Fibroblast of the aortic adventitia (primary cell): Measurements from ENCODE around the gene PRDM16. TPM values are rescaled to one million over a fixed set of nuclear protein-coding genes. Genes with fewer than 3 reads are reported as not detected.

Source experiments
- DNase-seq: peaks from one replicate; pipeline ENCODE4 v3.0.0-alpha.2; 2010; ENCODE audit warnings: low read depth
- H3K4me3 ChIP-seq: 2 replicates; pipeline ENCODE4 v1.5.1; 2011; ENCODE audit warnings: low read depth, mild to moderate bottlenecking, control low read depth, low read length, moderate library complexity
- CTCF ChIP-seq: IDR thresholded peaks from 2 replicates; pipeline ENCODE4 v1.5.1; 2011; ENCODE audit warnings: mild to moderate bottlenecking, low read length, control low read depth, inconsistent platforms; ENCODE audit not compliant: insufficient read depth
- total RNA-seq: library from RNA; depleted of rRNA; stranded (reverse); fragments of >200 nt; gene quantifications from 2 replicates; pipeline ENCODE4 v1.2.3, GENCODE V29; 2012; ENCODE audit warnings: low replicate concordance

The PRDM16 gene
- total RNA-seq, 1 donor: 11.3 TPM

- no peak for DNase-seq
- no peak for TF ChIP-seq CTCF
- H3K4me3 ChIP-seq: no peak overlapping the region
These were observed 127.0 kb downstream of the PRDM16 start for GRCh38 chr1:3195966-3196515.

GRCh38 chr1:3196577-3197245 lies 127.7 kb downstream of the PRDM16 start:
- no peak for TF ChIP-seq CTCF

GRCh38 chr1:3197781-3198316 lies 128.8 kb downstream of the PRDM16 start:
- DNase-seq: no peak
- no peak for TF ChIP-seq CTCF
- no peak overlapping the region for H3K4me3 ChIP-seq

More at GRCh38 chr1:3196577-3197245, 127.7 kb downstream of the PRDM16 start:
- no peak overlapping the region for H3K4me3 ChIP-seq
- DNase-seq: no peak

DNA sequence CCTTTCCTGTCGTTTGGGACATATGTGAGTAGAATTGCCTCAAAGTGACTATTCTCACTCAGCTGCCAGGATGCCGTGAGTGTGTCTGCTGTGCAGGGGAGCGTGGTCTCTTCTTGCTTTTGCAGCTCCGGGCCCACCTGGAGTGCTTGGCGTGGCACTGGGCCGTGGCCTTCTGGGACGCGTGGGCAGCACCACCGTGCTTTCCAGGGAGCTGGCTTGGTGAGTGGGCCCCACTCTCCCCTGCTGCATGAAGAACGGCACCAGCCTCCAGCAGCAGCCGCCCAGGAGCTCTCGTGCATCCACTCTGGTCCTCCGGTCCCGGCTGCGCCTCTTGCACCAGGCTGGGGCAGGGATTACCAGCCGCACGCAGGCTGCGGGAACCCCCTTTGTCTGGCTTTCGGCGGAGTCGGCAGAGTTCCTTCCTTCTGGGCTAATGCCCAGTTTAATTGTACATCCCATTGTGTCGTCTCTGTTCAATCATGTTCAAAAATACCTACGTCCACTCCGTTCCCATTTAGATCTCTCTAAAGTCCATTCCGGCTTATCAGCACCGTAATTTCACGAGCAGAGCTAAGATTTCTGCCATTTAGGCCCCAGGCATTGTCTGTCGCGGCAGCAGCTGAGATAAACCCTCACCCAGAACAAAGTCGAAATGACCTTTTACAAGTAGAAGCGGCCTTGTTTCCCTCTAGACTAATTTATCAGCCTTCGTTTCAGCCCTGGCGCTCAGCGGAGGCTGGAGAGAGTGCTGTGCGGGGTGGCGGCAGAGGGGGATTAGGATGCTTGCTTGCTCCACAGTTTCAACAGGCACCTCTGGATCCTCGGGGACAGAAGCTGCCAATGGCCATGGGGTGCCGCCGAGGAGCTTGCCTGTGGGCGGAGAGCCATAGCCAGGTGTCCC lies 129.6 kb downstream of the PRDM16 start:
- no peak for TF ChIP-seq CTCF
- H3K4me3 ChIP-seq: no peak overlapping the region
- DNase-seq: no peak

DNA sequence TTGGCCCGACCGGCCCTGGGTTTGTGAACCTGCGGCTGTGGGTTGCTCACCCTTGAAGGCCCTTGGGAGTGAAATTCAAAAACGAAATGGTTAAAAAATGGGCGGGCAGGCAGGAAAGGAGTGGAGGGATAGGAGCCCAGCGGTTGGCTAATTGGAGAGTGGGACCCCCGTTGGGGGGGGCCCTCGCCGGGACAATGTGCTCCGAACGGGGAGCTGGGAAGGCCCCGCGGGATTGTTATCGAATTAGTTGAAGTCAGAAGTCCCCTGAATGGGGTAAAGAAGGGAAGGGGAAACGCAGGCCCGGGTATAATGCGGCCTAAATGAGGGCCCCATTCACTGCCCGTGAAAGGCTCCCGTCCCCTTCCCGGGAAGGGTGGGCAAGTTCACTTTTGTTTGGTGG lies 135.7 kb downstream of the PRDM16 start:
- no peak for TF ChIP-seq CTCF
- DNase-seq: no peak
- no peak overlapping the region for H3K4me3 ChIP-seq

GRCh38 chr1:3205815-3206214 lies 136.8 kb downstream of the PRDM16 start:
- no peak for DNase-seq
- H3K4me3 ChIP-seq: no peak overlapping the region
- TF ChIP-seq CTCF: no peak
